ENCODE results near the gene IRX6. TPM values are rescaled to one million over a fixed set of nuclear protein-coding genes. Genes with fewer than 3 reads are reported as not detected.

IRX6 gene
- total and polyA plus RNA-seq, 2 donors from 2014 or later, result 0.62 to 1.2 TPM

DNA sequence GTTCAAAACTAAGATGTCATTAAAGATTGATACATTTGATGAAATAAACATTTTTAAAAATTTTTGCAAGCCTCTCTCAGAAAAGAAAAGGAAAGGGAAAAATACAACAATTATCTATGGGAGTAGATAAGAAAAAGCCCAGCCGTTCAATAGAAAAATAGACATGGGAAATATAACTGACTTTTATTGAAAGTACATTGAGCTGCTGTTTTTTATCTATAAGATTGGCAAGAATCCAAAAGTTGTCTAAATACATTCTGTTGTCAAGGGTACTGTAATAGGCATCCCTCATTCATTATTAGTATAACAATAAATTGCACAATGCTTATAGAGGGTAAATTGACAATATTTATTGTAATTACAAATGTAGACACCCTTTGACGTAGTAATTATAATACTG, 38.4 kb upstream of the IRX6 start:
- TF ChIP-seq CTCF (IDR thresholded peaks at IDR 0.05; ENCODE audit: borderline replicate concordance, extremely low read depth, insufficient read depth), result no peak
- no peak overlapping the region for H3K9ac ChIP-seq (ENCODE audit: low read length in 3 of 3)
- no peak overlapping the region for H3K4me3 ChIP-seq (ENCODE audit: low read length in 3 of 3)
- no peaks in the 10 kb centered on the region for H3K27me3 ChIP-seq (ENCODE audit: control insufficient read depth, insufficient read depth, low read length)
- no peaks in the 10 kb centered on the region for H3K4me1 ChIP-seq (ENCODE audit: control insufficient read depth in 2 of 3, insufficient read depth in 2 of 3, low read depth in 1 of 3, low read length in 3 of 3)
- intact Hi-C loops (cut with DNase I), result no loop called here
- H3K27ac ChIP-seq (ENCODE audit: low read depth in 2 of 2, low read length in 2 of 2), result no peak overlapping the region
- DNase-seq (no peak), FAIRE-seq (no peak)
- H3K9me3 ChIP-seq (ENCODE audit: control insufficient read depth in 2 of 3, insufficient read depth in 1 of 3, low read length in 3 of 3), result peaks cover 0 to 7% (median 4%) of the 10 kb centered on the region in 3 donors
- no peaks in the 10 kb centered on the region for H3K36me3 ChIP-seq (ENCODE audit: control insufficient read depth in 2 of 3, insufficient read depth in 3 of 3, low read length in 3 of 3)

- no peaks in the 10 kb centered on the region for H3K27me3 ChIP-seq (ENCODE audit: control insufficient read depth, insufficient read depth, low read length)
- H3K4me1 ChIP-seq (ENCODE audit: control insufficient read depth in 2 of 3, insufficient read depth in 2 of 3, low read depth in 1 of 3, low read length in 3 of 3), result no peaks in the 10 kb centered on the region
- FAIRE-seq (no peak), DNase-seq (no peak)
- no peak overlapping the region for H3K4me3 ChIP-seq (ENCODE audit: low read length in 3 of 3)
- H3K27ac ChIP-seq (ENCODE audit: low read depth in 2 of 2, low read length in 2 of 2), result no peak overlapping the region
- intact Hi-C loops (cut with DNase I), result no loop called here
- no peak for TF ChIP-seq CTCF (IDR thresholded peaks at IDR 0.05; ENCODE audit: borderline replicate concordance, extremely low read depth, insufficient read depth)
- H3K9ac ChIP-seq (ENCODE audit: low read length in 3 of 3), result no peak overlapping the region
- no peaks in the 10 kb centered on the region for H3K36me3 ChIP-seq (ENCODE audit: control insufficient read depth in 2 of 3, insufficient read depth in 3 of 3, low read length in 3 of 3)
- peaks cover 0 to 7% (median 4%) of the 10 kb centered on the region in 3 donors for H3K9me3 ChIP-seq (ENCODE audit: control insufficient read depth in 2 of 3, insufficient read depth in 1 of 3, low read length in 3 of 3)
These were observed 34.6 kb upstream of the IRX6 start for GRCh38 chr16:55289353-55289752.

- H3K9ac ChIP-seq (ENCODE audit: low read length in 3 of 3), result no peak overlapping the region
- DNase-seq (no peak), FAIRE-seq (no peak)
- H3K27me3 ChIP-seq (ENCODE audit: control insufficient read depth, insufficient read depth, low read length), result no peaks in the 10 kb centered on the region
- H3K36me3 ChIP-seq (ENCODE audit: control insufficient read depth in 2 of 3, insufficient read depth in 3 of 3, low read length in 3 of 3), result no peaks in the 10 kb centered on the region
- H3K27ac ChIP-seq (ENCODE audit: low read depth in 2 of 2, low read length in 2 of 2), result no peak overlapping the region
- H3K4me3 ChIP-seq (ENCODE audit: low read length in 3 of 3), result no peak overlapping the region
- intact Hi-C loops (cut with DNase I), result no loop called here
- TF ChIP-seq CTCF (IDR thresholded peaks at IDR 0.05; ENCODE audit: borderline replicate concordance, extremely low read depth, insufficient read depth), result no peak
- H3K9me3 ChIP-seq (ENCODE audit: control insufficient read depth in 2 of 3, insufficient read depth in 1 of 3, low read length in 3 of 3), result peaks cover 0 to 7% (median 4%) of the 10 kb centered on the region in 3 donors
- no peaks in the 10 kb centered on the region for H3K4me1 ChIP-seq (ENCODE audit: control insufficient read depth in 2 of 3, insufficient read depth in 2 of 3, low read depth in 1 of 3, low read length in 3 of 3)
These were observed 32.2 kb upstream of the IRX6 start for GRCh38 chr16:55291847-55292246.

GRCh38 chr16:55292491-55292890, 31.5 kb upstream of the IRX6 start:
- H3K4me3 ChIP-seq (ENCODE audit: low read length in 3 of 3), result no peak overlapping the region
- DNase-seq (no peak), FAIRE-seq (no peak)
- H3K4me1 ChIP-seq (ENCODE audit: control insufficient read depth in 2 of 3, insufficient read depth in 2 of 3, low read depth in 1 of 3, low read length in 3 of 3), result no peaks in the 10 kb centered on the region
- no peak for TF ChIP-seq CTCF (IDR thresholded peaks at IDR 0.05; ENCODE audit: borderline replicate concordance, extremely low read depth, insufficient read depth)
- no peaks in the 10 kb centered on the region for H3K27me3 ChIP-seq (ENCODE audit: control insufficient read depth, insufficient read depth, low read length)
- H3K36me3 ChIP-seq (ENCODE audit: control insufficient read depth in 2 of 3, insufficient read depth in 3 of 3, low read length in 3 of 3), result no peaks in the 10 kb centered on the region
- H3K27ac ChIP-seq (ENCODE audit: low read depth in 2 of 2, low read length in 2 of 2), result no peak overlapping the region
- H3K9me3 ChIP-seq (ENCODE audit: control insufficient read depth in 2 of 3, insufficient read depth in 1 of 3, low read length in 3 of 3), result peaks cover 0 to 7% (median 4%) of the 10 kb centered on the region in 3 donors
- intact Hi-C loops (cut with DNase I), result no loop called here
- H3K9ac ChIP-seq (ENCODE audit: low read length in 3 of 3), result no peak overlapping the region
